Ascending aorta (tissue), 2 donors: Measurements from ENCODE around the gene GPR137. TPM values are rescaled to one million over a fixed set of nuclear protein-coding genes. Genes with fewer than 3 reads are reported as not detected.

Experiments
- DNase-seq, 2 donors: peaks; one replicate each; pipeline ENCODE4 v3.0.0-alpha.2; 2019; ENCODE audit warnings: low spot score in 2 of 2
- H3K27ac ChIP-seq, 2 donors: fragments of 200-600 bp; sonication (generic); one replicate each; pipeline ENCODE4 v1.5.1; 2016 to 2017; ENCODE audit warnings: mild to moderate bottlenecking in 1 of 2
- H3K27me3 ChIP-seq: fragments of 200-600 bp; sonication (generic); one replicate; pipeline ENCODE4 v1.5.1; 2017
- H3K36me3 ChIP-seq, 2 donors: fragments of 200-600 bp; sonication (generic); one replicate each; pipeline ENCODE4 v1.5.1; 2016
- H3K4me1 ChIP-seq, 2 donors: fragments of 200-600 bp; sonication (generic); one replicate each; pipeline ENCODE4 v1.5.1; 2016 to 2017; ENCODE audit warnings: mild to moderate bottlenecking in 1 of 2
- H3K4me3 ChIP-seq, 2 donors: fragments of 200-600 bp; sonication (generic); one replicate each; pipeline ENCODE4 v1.5.1; 2016 to 2017; ENCODE audit warnings: mild to moderate bottlenecking in 1 of 2
- H3K9me3 ChIP-seq, 2 donors: fragments of 200-600 bp; sonication (generic); one replicate each; pipeline ENCODE4 v1.5.1; 2016
- CTCF ChIP-seq, 3 experiments: fragments of 200-600 bp in 2 of 3; fragments of 450-650 bp in 1 of 3; sonication (generic) in 2 of 3; IDR thresholded peaks; one replicate each; pipeline ENCODE4 v1.5.1; 2016 to 2019; ENCODE audit warnings: antibody characterized with exemption in 3 of 3, mild to moderate bottlenecking in 1 of 3, moderate library complexity in 1 of 3
- intact Hi-C: fragments of 100-400 bp; cut with DNase I; formaldehyde crosslinking; loops from one replicate; pipeline ENCODE4 v1.15.1; 2023
- total RNA-seq: library from RNA; depleted of rRNA; stranded (reverse); fragments of >200 nt; gene quantifications from one replicate; pipeline ENCODE4 v1.1.0, GENCODE V29; 2016

The GPR137 gene
- total RNA-seq, 1 donor from 2014 or later: 3.9 TPM

- peak overlapping the region; percentile 82 to 96 for H3K4me3 ChIP-seq
- no peak for TF ChIP-seq CTCF (IDR thresholded peaks at IDR 0.05)
- peaks cover 6% of the 10 kb centered on the region for H3K27me3 ChIP-seq
- peak in 1 of 2 donors; percentile 62 for DNase-seq
- peak overlapping the region; percentile 87 to 95 for H3K27ac ChIP-seq
- intact Hi-C loops: loop anchor here (1.0 kb wide), 1 partner anchor 19 kb away; the partner anchor contains the start of gene ESRRA
- H3K4me1 ChIP-seq: peaks cover 4 to 20% of the 10 kb centered on the region in 2 donors
- no peaks in the 10 kb centered on the region for H3K9me3 ChIP-seq
- H3K36me3 ChIP-seq: peaks cover 0 to 5% of the 10 kb centered on the region in 2 donors
Measured at GRCh38 chr11:64285885-64286800, 495 bp downstream of the GPR137 start.

GRCh38 chr11:64286801-64287159, 1.1 kb downstream of the GPR137 start:
- no peak for TF ChIP-seq CTCF (IDR thresholded peaks at IDR 0.05)

GRCh38 chr11:64287676-64288352, 2.2 kb downstream of the GPR137 start:
- H3K27me3 ChIP-seq: peaks cover 13% of the 10 kb centered on the region
- H3K4me1 ChIP-seq: peaks cover 10 to 29% of the 10 kb centered on the region in 2 donors
- intact Hi-C loops: no loop called here
- peak in 1 of 2 donors; percentile 62 for DNase-seq
- H3K36me3 ChIP-seq: no peaks in the 10 kb centered on the region
- no peaks in the 10 kb centered on the region for H3K9me3 ChIP-seq
- H3K4me3 ChIP-seq: no peak overlapping the region
- H3K27ac ChIP-seq: no peak overlapping the region
- TF ChIP-seq CTCF (IDR thresholded peaks at IDR 0.05): no peak

More at GRCh38 chr11:64286801-64287159, 1.1 kb downstream of the GPR137 start:
- intact Hi-C loops: no loop called here
- Histone ChIP-seq H3K36me3 (peaks cover 0 to 4% of the 10 kb centered on the region in 2 donors), H3K4me1 (peaks cover 5 to 20% of the 10 kb centered on the region in 2 donors), H3K9me3 (no peaks in the 10 kb centered on the region), H3K27me3 (peaks cover 10% of the 10 kb centered on the region), H3K27ac (no peak overlapping the region), H3K4me3 (peak overlapping the region in 1 of 2 donors; percentile 82)
- peak in 1 of 2 donors; percentile 61 for DNase-seq

- Histone ChIP-seq H3K27me3 (peaks cover 13% of the 10 kb centered on the region), H3K4me1 (peaks cover 10 to 24% of the 10 kb centered on the region in 2 donors), H3K4me3 (no peak overlapping the region), H3K9me3 (no peaks in the 10 kb centered on the region), H3K27ac (no peak overlapping the region), H3K36me3 (no peaks in the 10 kb centered on the region)
- no peak for DNase-seq
- no peak for TF ChIP-seq CTCF (IDR thresholded peaks at IDR 0.05)
- intact Hi-C loops: no loop called here
Measured at GRCh38 chr11:64288353-64288750, 2.7 kb downstream of the GPR137 start.

- Histone ChIP-seq H3K27ac (no peak overlapping the region), H3K36me3 (no peaks in the 10 kb centered on the region), H3K4me1 (peaks cover 10 to 17% of the 10 kb centered on the region in 2 donors), H3K9me3 (no peaks in the 10 kb centered on the region), H3K4me3 (no peak overlapping the region), H3K27me3 (peaks cover 13% of the 10 kb centered on the region)
- intact Hi-C loops: no loop called here
- no peak for DNase-seq
- TF ChIP-seq CTCF (IDR thresholded peaks at IDR 0.05): no peak
Measured at GRCh38 chr11:64289002-64289564, 3.4 kb downstream of the GPR137 start.
